Measurements from ENCODE around the gene TMED3.
"Not testable (repeated sequence)": the region's sequence is repeated elsewhere in the genome, so short reads cannot be mapped to it uniquely, and the experiment has no call there.

The TMED3 gene

DNA sequence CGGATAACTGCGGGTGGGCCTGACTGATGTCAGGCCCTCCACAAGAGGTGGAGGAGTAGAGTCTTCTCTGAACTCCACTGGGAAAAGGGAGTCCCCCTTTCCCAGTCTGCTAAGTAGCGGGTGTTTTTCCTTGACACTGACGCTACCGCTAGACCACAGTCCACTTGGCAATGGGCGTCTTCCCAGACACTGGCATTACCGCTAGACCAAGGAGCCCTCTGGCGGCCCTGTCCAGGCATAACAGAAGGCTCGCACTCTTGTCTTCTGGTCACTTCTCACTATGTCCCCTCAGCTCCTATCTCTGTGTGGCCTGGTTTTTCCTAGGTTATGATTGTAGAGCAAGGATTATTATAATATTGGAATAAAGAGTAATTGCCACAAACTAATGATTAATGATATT lies 9.1 kb downstream of the TMED3 start:
- not testable (repeated sequence) for DNase-seq

DNA sequence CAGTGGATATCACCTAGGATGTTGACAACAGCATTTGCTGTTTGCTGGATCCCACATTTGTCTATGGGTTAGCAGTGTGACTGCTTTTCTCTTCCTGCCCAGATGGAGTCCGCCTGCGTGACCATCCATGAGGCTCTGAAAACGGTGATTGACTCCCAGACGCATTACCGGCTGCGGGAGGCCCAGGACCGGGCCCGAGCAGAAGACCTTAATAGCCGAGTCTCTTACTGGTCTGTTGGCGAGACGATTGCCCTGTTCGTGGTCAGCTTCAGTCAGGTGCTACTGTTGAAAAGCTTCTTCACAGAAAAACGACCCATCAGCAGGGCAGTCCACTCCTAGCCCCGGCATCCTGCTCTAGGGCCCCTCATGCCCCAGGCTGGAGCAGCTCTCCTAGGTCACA lies 11.0 kb downstream of the TMED3 start:
- DNase-seq: no peak

DNA sequence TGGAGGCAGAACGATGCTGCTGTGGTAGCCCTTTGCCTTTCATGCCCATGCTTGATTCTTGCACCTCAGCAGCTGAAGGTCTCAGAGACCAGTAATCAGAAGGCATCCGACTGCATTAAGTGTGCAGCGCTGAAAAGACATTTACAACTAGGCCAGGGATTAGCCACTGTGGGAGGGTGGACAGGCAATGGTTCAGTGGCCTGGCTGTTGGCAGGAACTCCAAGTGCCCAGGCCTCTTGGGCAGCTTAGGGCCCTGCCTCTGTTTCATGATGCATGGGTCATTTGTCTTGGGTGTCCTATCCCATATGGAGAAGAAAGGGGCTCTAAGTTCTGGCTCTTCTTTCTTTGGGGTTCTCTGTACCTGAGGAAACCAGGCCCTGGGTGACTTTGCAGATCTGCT lies 11.4 kb downstream of the TMED3 start:
- DNase-seq: no peak

DNA sequence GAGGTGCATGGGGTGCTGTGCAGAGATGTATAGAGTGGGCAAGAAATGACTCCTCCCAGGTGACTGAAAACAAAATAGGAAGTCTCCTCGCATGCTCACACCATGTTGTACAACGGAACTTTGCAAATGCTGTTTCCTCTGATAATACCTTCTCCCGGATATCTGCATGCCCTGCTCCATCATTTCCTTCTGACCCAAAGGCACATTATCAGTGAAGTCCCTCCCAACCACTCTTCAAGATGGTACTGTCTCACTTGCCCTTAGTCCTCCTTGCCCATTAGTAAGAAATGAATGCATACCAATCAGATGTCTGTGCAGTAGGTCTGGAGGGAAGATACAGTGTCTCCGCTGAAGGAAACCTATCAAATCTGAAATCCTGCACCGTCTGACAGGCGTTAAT lies 12.0 kb downstream of the TMED3 start:
- DNase-seq: no peak

DNA sequence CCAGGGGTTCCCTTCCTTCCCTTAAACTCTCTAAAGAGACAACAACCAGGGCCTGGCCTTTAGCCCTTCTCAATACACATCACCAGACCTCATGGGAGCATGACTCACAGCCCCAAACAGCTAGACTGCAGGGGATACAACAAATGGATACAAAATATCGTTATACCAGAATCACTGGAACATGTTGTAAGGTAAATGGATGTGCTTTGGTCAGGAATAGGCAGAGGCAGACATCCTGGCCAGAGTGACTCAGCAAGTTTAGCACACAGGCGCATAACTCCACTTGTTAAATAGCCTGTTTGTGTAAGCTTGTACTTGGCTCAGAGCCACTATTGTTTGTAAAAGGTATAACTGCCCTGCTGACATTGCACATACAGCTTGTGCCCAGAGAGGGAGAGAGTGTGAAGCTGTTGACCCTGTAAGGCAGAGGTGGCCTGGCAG lies 18.3 kb downstream of the TMED3 start:
- DNase-seq: no peak

DNA sequence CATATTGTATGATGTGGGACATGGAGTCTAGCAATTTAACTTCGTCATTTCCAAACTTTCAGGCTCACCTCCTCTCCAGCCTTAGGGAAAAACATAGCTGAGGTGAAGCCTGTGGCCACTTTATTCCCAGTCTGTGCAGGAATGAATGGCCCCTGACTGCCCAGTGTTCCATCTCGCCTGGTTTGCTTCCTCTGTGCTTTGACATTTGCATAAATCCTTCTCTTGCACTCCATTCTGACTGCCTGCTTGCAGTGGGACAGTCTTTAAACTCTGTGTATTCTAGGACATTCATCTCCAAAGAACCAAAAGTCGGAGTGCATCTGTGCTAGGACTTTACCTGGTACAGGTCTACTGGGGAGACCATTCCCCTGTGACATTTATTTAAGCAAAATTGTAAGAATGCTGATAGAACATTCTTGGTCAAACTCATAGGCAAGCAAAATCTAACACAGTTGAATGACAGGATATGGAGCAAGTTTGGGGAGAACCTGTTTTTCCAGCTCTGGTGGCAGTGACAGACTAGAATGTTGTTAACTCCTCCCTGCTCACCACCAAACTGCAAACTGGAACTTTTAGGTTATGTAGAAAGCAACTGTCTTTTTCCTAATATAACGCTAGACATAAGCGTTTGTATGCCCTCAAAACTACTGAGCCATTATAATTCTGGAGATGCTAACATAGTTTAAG lies 22.1 kb downstream of the TMED3 start:
- DNase-seq: no peak

DNA sequence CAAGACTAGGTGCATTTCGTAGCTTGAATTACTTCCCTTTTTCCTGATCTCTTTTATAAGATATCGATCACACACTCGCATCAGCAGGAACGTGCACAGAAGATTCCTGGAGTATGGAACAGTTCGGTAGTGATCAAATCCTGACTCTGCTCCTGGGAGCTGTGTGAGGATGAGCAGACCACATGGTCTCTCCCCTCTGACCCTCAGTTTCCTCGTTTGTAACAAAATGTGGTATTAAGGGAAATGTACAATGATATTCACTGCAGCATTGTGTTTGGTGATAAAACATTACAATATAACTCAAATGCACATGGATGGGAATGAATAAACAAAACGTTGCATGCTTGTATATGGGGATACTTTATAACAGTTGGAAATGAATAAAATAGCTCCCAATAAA lies 26.7 kb downstream of the TMED3 start:
- DNase-seq: no peak

DNA sequence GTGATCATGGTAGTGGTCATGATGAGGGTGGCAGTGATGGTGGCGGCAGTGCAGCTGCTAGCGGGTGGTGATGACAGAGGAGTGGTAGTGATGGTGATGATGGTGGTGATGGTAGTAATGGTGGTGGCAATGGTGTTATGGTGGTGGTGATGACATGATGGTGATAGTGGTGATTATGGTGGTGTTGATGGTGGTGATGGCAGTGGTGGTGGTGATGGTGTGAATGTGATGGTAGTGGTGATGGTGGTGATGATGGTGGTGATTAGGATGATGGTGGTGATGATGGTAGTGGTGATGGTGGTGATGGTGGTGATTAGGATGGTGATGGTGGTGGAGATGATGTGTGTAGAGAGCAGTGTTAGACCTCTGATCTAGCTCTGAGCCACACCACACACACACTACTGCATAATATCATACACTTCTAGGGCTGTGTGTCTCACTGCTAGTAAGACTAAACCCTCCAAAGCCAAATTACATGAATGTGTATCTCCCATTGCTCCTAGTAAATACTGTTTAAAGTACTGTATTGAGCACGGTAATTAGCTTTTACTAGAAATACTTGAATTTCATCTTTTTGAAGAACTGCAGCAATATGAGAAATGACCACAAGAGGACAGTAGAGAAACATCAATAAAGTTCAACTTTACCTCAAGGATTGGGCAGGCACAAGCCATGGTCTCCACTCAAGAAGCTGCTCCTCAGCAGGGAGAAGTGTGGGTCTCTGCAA lies 28.8 kb downstream of the TMED3 start:
- peak in 1 of 2 experiments; percentile 35 for DNase-seq

DNA sequence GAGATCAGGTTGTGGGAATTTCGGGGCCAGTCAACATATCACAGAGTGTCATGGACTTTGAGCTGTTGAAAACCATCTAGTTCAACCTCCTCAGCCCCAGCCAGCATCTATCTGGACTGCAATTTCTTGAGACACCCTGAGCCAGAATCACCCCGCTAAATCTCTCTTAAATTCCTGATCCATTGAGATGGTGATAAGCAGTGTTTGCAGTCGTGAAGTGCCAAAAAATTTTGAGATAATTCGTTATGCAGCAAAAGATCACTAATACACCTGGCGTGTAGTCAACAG lies 29.3 kb downstream of the TMED3 start:
- no peak for DNase-seq

DNA sequence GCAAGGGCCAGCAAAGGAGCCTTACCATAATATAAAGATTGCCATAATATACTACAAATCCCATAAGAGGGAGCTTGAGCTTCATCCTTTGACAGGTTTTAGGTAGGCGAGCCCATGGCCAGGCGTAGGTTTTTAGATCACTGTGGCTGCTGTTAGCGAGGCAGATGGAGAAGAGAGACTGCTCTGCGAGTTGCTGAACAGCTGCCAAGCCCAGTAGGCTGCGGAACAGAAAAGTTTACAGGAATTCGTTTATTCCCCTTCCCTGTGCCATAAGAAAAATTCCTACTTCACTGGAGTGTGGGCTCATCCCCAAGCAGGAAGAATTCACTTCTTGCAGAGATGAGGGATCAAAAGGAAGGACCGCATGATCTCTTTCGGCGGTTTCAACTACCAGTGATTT lies 30.5 kb downstream of the TMED3 start:
- peak in 1 of 2 experiments; percentile 35 for DNase-seq

DNA sequence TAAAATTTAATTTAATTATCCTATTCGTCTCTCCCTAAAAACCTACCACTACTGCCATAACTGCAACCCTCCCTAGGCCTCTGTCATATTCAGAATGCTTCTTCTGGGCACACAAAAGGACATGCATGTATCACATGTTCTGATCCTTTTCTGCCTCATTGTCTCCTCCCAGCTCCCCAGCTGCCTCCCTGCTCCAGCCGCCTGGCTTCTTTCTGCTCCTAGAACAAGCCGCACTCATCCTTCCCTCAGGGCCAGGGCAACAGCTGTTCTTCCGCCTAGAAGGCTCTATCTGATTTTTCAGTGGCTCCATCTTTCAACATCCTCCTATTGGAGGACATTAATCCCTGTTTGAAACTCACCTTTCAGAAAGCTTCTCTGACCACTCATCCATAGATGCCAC lies 38.6 kb downstream of the TMED3 start:
- DNase-seq: no peak

DNA sequence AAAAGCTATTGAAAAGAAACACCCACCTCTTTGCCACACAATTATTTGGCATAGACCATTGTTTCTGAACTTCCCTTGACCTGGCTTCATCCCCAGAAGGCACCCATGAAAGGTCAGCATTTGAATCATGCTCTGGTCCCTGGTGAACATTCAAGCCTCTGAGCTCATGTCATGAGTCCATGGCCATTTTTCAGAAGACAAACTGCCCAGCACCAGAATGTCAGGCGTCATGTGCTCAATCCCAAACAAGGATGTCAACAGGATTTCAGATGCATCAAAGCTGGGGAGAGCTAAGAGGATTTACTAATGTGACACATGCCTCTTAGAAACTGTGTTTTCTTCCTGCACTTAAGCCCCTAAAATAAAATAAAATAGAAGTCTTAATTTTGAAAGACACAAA lies 41.3 kb downstream of the TMED3 start:
- DNase-seq: no peak

DNA sequence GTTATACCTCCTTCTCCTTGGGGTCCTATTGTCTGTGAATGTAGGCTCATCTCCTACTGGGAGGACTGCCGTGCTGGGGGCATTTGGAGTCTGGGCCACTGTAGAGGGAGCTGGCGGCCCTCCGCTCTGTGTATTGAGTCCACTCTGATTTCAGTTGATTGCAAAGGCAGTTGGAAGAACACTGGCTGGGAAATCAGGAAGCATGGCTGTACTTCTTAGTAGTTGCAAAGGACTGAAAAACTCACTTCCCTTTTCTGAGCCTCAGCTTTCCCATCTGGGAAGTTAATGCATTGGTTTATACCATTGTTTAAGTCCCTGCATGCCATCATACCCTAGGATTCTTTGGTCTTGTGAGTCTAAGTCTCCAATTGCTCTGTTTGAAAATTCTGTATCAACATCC lies 46.7 kb downstream of the TMED3 start:
- no peak for DNase-seq

DNA sequence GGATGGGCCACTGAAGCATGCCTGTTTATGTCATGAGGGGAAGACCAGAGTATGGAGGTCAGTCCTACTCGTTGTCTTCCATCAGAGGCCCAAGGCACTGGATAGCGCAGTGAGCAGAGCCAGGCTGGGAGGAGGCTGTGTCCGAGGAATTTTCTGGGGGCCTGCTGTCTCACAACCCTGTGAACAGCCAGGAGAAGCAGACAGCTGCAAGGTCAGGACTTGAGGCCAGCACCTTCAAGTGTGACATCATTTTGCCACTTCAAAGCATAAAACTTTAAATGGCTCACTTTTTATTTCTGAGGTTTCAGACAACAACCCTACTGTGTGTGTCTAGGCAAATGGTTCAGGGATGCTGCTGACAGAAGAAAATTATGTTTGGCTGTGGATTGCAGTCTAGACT lies 47.2 kb downstream of the TMED3 start:
- DNase-seq: no peak

DNA sequence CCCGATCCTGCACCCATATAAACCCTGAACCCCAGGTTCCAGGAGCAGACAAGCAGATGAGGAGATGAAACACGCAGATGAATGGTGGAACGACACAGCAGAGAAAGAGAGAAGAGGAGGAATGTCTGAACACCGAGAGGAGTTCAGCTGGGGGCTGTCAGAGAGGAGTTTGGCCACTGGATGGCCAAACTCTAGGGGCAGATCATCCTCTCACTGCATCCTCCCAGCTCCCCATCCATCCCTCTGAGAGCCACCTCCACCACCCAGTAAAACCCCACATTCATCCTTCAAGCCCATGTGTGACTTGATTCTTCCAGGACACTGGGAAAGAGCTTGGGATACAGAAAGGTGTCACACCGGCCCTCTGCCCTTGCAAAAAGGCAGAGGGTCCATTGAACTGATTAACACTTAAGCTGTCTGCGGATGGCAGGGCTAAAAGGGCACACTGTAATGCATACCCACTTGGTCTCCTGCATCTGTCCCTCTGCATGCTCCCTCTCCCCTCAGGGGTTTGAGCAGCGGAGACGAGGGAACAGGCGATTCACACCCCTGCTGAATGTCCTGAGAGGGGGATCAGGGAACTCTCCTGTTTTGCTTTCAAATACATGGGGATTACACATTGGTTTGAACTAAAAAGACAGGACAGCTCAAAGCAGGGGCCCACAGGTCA lies 53.8 kb downstream of the TMED3 start:
- DNase-seq: no peak

DNA sequence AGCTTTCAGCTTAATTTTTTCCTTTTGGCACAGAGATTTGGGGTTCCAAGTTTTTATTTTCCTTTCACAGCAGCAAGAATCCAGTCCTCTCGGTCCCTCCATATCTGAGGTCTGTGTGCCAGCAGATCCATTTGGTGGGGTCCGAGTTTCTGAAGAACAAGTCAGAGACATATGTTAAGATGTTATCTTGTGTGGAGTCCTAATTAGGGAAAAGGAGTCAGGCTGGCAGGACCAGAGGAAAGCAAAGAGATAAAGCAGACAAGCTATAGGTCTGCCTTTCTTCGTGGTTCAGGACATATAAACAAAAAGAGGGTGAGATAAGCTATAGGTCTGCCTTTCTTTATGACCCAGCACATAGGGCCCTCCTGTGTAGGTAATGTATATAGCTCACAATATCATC lies 54.9 kb downstream of the TMED3 start:
- no peak for DNase-seq

DNA sequence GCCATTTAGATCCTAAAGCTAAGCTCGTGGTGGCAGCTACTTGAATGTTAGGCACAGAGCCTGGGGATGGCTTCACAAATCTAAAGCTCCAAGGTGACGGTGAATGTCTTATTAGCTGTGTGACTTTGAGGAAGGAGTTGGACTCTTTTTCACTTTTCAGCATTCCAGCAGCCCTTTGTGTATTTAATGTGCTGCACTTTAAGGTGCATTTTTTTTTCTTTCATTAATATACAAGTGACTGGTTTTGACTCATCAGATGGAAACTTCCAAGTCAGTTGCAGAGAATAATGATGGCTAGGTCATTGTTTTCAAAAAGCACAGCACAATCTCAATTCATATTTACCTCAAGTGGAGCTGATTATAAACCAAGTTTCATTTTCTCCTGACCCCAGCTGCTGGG lies 55.8 kb downstream of the TMED3 start:
- no peak for DNase-seq

DNA sequence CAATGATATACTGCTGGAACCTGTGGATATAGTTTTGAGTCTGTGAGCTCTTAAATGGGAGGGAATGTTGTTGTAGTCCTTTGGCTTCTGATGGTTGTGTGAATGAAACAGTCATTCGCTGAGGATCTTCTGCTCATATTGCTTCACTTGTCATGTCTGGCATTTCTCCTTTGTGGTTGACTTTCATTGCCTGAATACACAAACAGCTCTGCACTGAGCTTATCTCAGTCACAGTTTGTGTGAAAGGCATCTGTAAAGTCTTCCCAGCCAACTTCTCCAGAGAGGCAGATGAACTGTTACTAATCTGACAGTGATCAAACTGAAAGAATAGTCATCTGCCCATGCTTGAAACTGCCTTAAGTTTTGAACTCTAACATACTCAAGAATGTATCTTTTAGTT lies 59.8 kb downstream of the TMED3 start:
- DNase-seq: no peak

DNA sequence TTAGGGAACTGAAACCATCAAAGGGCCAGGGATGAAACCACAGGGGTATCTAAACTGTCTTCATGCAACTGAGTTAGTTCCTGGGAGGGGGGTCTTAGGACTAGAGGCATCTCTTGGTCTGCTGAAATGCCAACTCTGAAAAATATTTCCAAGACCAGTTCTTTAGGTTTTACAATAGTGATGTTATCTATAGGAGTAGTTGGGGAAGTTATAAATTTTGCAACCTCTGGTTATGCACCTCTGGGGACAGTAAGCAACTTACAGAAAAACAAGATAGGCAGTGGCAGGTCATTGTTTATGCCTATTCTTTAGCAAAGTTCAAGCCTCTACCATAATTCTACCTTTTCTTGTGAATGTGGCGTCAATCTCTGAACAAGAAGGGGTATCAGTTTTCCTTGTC lies 60.7 kb downstream of the TMED3 start:
- no peak for DNase-seq

DNA sequence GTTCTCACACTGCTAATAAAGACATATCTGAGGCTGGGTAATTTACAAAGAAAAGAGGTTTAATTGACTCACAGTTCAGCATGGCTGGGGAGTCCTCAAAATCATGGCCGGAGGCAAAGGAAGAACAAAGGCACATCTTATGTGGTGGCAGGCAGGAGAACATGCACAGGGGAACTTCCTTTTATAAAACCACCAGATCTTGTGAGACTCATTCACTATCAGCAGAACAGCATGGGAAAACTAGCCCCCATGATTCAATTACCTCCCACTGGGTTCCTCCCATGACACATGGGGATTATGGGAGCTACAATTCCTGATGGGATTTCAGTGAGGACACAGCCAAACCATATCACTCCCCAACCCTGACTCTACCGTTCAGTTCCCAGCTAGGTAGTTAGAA lies 61.5 kb downstream of the TMED3 start:
- no peak for DNase-seq

Data from cerebellar nuclear complex (tissue), 1 donor.